Measurements from ENCODE around the gene CRB3.

GRCh38 chr19:6510618-6511017 is 46.5 kb downstream of the CRB3 start:
- TF ChIP-seq REST (IDR thresholded peaks at IDR 0.05; ENCODE audit: unreplicated experiment) (no peak), EZH2 (IDR thresholded peaks at IDR 0.05; ENCODE audit: low read depth, unreplicated experiment) (no peak), JUNB (IDR thresholded peaks at IDR 0.05; ENCODE audit: unreplicated experiment) (no peak)
- TF ChIP-seq, protein P1, sequence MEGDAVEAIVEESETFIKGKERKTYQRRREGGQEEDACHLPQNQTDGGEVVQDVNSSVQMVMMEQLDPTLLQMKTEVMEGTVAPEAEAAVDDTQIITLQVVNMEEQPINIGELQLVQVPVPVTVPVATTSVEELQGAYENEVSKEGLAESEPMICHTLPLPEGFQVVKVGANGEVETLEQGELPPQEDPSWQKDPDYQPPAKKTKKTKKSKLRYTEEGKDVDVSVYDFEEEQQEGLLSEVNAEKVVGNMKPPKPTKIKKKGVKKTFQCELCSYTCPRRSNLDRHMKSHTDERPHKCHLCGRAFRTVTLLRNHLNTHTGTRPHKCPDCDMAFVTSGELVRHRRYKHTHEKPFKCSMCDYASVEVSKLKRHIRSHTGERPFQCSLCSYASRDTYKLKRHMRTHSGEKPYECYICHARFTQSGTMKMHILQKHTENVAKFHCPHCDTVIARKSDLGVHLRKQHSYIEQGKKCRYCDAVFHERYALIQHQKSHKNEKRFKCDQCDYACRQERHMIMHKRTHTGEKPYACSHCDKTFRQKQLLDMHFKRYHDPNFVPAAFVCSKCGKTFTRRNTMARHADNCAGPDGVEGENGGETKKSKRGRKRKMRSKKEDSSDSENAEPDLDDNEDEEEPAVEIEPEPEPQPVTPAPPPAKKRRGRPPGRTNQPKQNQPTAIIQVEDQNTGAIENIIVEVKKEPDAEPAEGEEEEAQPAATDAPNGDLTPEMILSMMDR (conservative IDR thresholded peaks at IDR 0.05; ENCODE audit: low read depth in 2 of 2): no peak

Measured in GM23338 (cell line).